ENCODE results near the gene MEPE. TPM values are rescaled to one million over a fixed set of nuclear protein-coding genes. Genes with fewer than 3 reads are reported as not detected.

Gene MEPE, protein sequence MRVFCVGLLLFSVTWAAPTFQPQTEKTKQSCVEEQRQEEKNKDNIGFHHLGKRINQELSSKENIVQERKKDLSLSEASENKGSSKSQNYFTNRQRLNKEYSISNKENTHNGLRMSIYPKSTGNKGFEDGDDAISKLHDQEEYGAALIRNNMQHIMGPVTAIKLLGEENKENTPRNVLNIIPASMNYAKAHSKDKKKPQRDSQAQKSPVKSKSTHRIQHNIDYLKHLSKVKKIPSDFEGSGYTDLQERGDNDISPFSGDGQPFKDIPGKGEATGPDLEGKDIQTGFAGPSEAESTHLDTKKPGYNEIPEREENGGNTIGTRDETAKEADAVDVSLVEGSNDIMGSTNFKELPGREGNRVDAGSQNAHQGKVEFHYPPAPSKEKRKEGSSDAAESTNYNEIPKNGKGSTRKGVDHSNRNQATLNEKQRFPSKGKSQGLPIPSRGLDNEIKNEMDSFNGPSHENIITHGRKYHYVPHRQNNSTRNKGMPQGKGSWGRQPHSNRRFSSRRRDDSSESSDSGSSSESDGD
- not detected for total RNA-seq
- polyA plus RNA-seq: not detected

DNA sequence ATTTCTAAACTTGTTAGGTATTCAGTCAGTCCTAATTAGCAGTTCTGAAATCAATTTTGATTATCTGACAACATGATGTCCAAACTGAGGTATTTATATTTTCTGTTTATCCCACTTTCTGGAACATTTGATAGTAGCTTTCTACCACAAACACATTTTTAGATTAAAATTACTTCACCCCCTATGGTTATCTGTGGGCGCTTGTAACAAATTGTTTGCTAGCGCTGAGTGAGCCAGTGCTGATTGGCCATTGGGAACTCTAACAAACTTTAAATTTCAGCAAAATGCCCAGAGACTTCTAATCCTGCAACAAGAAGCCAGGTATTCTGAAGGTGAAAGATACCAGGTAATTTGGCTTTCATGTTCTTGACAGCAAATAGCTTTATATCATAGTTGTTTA, at the start of gene MEPE:
Gene MEPE, plus strand, starts transcription at position 301 of the 400 bp plus-strand sequence. CDS start 1,746 bp downstream, outside the sequence.
- H3K27ac Mint-ChIP-seq: no peak within 1 kb of the TSS
- Histone ChIP-seq H3K27me3 (ENCODE audit: insufficient read depth, low read length, poor library complexity, severe bottlenecking) (peaks cover 5% of the 10 kb centered on the region), H3K27ac (ENCODE audit: low read depth, low read length) (no peak within 1 kb of the TSS), H3K4me1 (ENCODE audit: insufficient read depth, low read length) (no peaks in the 10 kb centered on the region), H3K4me3 (ENCODE audit: low read length) (no peak within 1 kb of the TSS), H3K36me3 (ENCODE audit: insufficient read depth, low read length) (no peaks in the 10 kb centered on the region), H3K9me3 (ENCODE audit: low read length) (no peaks in the 10 kb centered on the region)
- H3K36me3 Mint-ChIP-seq: no peaks in the 10 kb centered on the region
- DNase-seq: no peak
- no peaks in the 10 kb centered on the region for H3K4me1 Mint-ChIP-seq
- POLR2A ChIA-PET: no interaction called here
- CTCF ChIA-PET: no interaction called here
- H3K4me3 Mint-ChIP-seq: no peak within 1 kb of the TSS
- H3K9me3 Mint-ChIP-seq: no peaks in the 10 kb centered on the region
- H3K27me3 Mint-ChIP-seq: peaks cover 9 to 23% of the 10 kb centered on the region in 2 donors

DNA sequence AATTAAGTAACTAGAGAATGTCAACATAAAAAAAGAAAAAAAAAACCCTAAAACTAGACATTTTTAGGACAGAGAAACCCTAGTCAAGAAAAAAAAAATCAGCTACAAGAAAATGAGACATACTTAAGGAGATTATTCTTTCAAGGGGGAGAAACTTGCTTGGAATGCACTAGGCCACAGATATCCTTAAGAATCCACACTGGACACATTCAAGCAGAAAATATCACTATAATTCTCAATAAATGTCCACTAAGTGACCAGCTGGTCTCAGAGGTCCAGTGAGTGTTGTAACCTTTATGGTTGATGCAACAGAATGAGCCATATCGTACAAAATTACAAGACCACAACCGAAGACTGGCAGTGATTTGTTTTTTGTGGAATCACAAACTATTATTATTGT, 49.0 kb upstream of the MEPE start:
- no peaks in the 10 kb centered on the region for H3K4me1 Mint-ChIP-seq
- no peak overlapping the region for H3K27ac ChIP-seq (ENCODE audit: low read depth, low read length)
- H3K4me3 ChIP-seq (ENCODE audit: low read length): no peak overlapping the region
- DNase-seq: no peak
- no peaks in the 10 kb centered on the region for H3K36me3 ChIP-seq (ENCODE audit: insufficient read depth, low read length)
- H3K27ac Mint-ChIP-seq: no peak overlapping the region
- H3K9me3 Mint-ChIP-seq: peaks cover 0 to 4% (median 0%) of the 10 kb centered on the region in 5 donors
- no peaks in the 10 kb centered on the region for H3K9me3 ChIP-seq (ENCODE audit: low read length)
- H3K27me3 ChIP-seq (ENCODE audit: insufficient read depth, low read length, poor library complexity, severe bottlenecking): no peaks in the 10 kb centered on the region
- H3K4me3 Mint-ChIP-seq: no peak overlapping the region
- no peaks in the 10 kb centered on the region for H3K4me1 ChIP-seq (ENCODE audit: insufficient read depth, low read length)
- H3K27me3 Mint-ChIP-seq: peaks cover 3% of the 10 kb centered on the region in 2 donors
- POLR2A ChIA-PET: no interaction called here
- H3K36me3 Mint-ChIP-seq: no peaks in the 10 kb centered on the region
- CTCF ChIA-PET: no interaction called here

DNA sequence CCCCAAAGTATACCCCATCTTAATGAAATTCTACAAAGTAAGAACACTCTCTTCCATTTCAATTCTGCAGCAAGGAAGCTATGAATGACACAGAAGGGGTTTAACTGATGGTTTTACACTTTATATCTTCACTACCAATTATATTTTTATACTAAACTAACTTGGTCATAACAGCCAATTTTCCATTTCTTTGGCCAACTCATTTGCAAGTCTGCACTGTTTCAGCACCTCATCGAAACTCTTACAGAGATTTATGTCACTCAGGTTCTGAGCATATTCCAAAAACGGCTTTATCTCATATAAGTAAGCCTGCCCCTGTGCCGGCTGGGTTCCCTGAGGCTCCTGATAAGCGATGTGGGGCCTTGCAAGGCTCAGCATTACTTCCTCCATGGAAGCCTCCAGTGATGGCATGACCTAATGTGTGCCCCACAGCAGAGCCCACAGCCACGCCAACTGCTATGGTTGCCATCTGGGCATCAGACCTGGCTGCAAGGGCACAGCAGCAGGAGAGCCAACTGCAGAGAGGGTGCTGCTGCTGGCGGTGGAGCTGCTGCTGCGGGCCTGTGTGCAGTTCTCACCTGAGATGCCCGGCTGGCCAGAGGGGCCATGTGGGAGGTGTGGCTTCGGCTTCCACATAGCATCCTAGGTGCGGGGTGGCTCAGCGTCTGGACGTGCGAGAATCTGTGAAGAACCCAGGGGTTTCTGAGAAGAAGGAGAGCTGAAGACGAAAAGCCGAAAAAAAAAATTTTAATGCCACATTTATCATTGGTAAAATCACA, 46.8 kb upstream of the MEPE start:
- no peaks in the 10 kb centered on the region for H3K4me1 Mint-ChIP-seq
- Histone ChIP-seq H3K36me3 (ENCODE audit: insufficient read depth, low read length) (no peaks in the 10 kb centered on the region), H3K4me1 (ENCODE audit: insufficient read depth, low read length) (no peaks in the 10 kb centered on the region), H3K27me3 (ENCODE audit: insufficient read depth, low read length, poor library complexity, severe bottlenecking) (no peaks in the 10 kb centered on the region), H3K9me3 (ENCODE audit: low read length) (no peaks in the 10 kb centered on the region), H3K27ac (ENCODE audit: low read depth, low read length) (no peak overlapping the region), H3K4me3 (ENCODE audit: low read length) (no peak overlapping the region)
- no peak overlapping the region for H3K27ac Mint-ChIP-seq
- H3K9me3 Mint-ChIP-seq: peaks cover 0 to 4% (median 0%) of the 10 kb centered on the region in 5 donors
- H3K4me3 Mint-ChIP-seq: no peak overlapping the region
- ChIA-PET CTCF (no interaction called here), POLR2A (no interaction called here)
- H3K36me3 Mint-ChIP-seq: no peaks in the 10 kb centered on the region
- no peak for DNase-seq
- H3K27me3 Mint-ChIP-seq: peaks cover 3% of the 10 kb centered on the region in 2 donors

DNA sequence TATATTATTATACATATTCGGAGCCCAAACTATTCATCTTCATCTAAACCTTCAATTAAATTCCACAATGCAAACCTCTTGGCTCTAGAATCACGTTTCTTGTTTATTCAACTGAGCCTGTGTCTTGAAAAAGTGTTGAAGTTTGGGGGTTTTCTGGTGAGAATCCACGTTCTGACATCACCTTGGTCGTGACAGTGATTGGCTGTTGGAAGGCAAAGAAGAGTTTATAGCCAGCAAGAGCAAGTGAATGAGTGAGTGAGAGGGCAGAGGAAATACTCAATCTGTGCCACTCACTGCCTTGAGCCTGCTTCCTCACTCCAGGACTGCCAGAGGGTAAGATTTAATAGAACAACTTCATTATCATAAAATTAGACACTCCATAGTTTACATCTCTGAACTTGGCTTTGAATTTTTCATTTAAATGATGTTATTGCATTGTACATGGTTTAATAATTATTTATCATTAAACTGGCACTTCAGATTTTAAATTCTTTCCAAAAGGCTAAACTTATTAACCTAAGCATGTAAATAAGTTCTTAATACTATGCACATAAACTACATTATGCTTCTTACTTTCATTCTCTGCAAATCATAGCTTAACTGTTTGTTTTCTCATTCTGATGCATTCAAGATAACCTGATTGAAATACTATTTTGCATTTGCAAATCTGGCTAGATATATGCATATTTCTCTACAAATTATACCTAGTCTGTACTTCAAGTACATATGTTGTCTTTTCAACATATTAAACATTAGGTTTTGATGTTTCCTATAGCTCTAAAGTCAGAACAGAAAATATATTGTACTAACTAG, 33.3 kb upstream of the MEPE start, which contains the start of gene IBSP:
Gene IBSP, plus strand, starts transcription at position 254 of the 813 bp plus-strand sequence. CDS start 2,808 bp downstream, outside the sequence.
- Mint-ChIP-seq H3K27me3 (no peaks in the 10 kb centered on the region), H3K4me1 (no peaks in the 10 kb centered on the region), H3K4me3 (no peak within 1 kb of the TSS), H3K36me3 (no peaks in the 10 kb centered on the region), H3K9me3 (no peaks in the 10 kb centered on the region), H3K27ac (no peak within 1 kb of the TSS)
- ChIA-PET POLR2A (no interaction called here), CTCF (no interaction called here)
- H3K4me3 ChIP-seq (ENCODE audit: low read length): no peak within 1 kb of the TSS
- no peak within 1 kb of the TSS for H3K27ac ChIP-seq (ENCODE audit: low read depth, low read length)
- no peaks in the 10 kb centered on the region for H3K9me3 ChIP-seq (ENCODE audit: low read length)
- DNase-seq: no peak
- no peaks in the 10 kb centered on the region for H3K27me3 ChIP-seq (ENCODE audit: insufficient read depth, low read length, poor library complexity, severe bottlenecking)
- H3K36me3 ChIP-seq (ENCODE audit: insufficient read depth, low read length): no peaks in the 10 kb centered on the region
- H3K4me1 ChIP-seq (ENCODE audit: insufficient read depth, low read length): no peaks in the 10 kb centered on the region

DNA sequence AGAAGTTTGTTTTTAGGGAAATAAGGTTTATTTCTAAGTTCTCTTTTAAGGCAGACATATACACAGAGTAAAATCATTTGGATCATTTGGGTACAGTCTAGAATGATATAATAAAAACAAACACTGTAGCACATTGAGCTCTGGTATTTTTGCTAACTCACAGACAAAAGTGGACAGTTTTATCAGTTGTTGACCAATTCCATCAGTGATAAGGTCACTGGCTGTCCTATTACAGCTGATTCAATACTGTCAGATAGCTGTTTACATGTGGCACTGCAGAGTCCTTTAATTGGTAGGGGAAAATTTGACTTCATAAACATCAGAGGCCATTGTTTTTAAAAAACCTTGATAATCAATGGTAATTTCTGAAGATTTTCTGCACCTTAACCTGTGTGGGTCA, 29.9 kb upstream of the MEPE start:
- H3K9me3 Mint-ChIP-seq: no peaks in the 10 kb centered on the region
- Histone ChIP-seq H3K4me3 (ENCODE audit: low read length) (no peak overlapping the region), H3K4me1 (ENCODE audit: insufficient read depth, low read length) (no peaks in the 10 kb centered on the region), H3K27me3 (ENCODE audit: insufficient read depth, low read length, poor library complexity, severe bottlenecking) (no peaks in the 10 kb centered on the region), H3K36me3 (ENCODE audit: insufficient read depth, low read length) (no peaks in the 10 kb centered on the region), H3K9me3 (ENCODE audit: low read length) (no peaks in the 10 kb centered on the region), H3K27ac (ENCODE audit: low read depth, low read length) (no peak overlapping the region)
- ChIA-PET POLR2A (no interaction called here), CTCF (no interaction called here)
- no peaks in the 10 kb centered on the region for H3K27me3 Mint-ChIP-seq
- no peak overlapping the region for H3K27ac Mint-ChIP-seq
- H3K4me3 Mint-ChIP-seq: no peak overlapping the region
- DNase-seq: no peak
- no peaks in the 10 kb centered on the region for H3K36me3 Mint-ChIP-seq
- no peaks in the 10 kb centered on the region for H3K4me1 Mint-ChIP-seq

DNA sequence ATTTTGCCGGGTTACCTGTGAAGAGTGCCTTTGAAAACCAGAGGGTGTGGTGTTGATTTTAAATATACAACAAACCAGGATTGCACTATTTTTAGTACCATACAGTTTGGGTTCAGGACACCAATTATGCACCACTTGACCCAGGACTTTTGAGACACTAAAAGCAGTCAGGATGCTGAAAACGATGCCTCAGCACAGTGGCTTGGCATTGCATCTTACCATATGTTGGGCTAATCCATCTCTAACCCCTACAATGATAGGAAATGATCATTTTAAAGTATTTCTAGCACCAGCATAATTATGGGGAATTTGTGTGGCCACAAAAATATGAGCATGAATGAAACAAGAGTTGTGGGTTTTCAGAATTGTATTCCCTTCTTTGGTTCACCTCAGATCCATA, 29.3 kb upstream of the MEPE start:
- no peaks in the 10 kb centered on the region for H3K36me3 Mint-ChIP-seq
- Histone ChIP-seq H3K9me3 (ENCODE audit: low read length) (no peaks in the 10 kb centered on the region), H3K4me3 (ENCODE audit: low read length) (no peak overlapping the region), H3K27me3 (ENCODE audit: insufficient read depth, low read length, poor library complexity, severe bottlenecking) (no peaks in the 10 kb centered on the region), H3K27ac (ENCODE audit: low read depth, low read length) (no peak overlapping the region), H3K4me1 (ENCODE audit: insufficient read depth, low read length) (no peaks in the 10 kb centered on the region), H3K36me3 (ENCODE audit: insufficient read depth, low read length) (no peaks in the 10 kb centered on the region)
- ChIA-PET POLR2A (no interaction called here), CTCF (no interaction called here)
- DNase-seq: no peak
- no peaks in the 10 kb centered on the region for H3K27me3 Mint-ChIP-seq
- H3K4me1 Mint-ChIP-seq: no peaks in the 10 kb centered on the region
- H3K27ac Mint-ChIP-seq: no peak overlapping the region
- H3K4me3 Mint-ChIP-seq: no peak overlapping the region
- H3K9me3 Mint-ChIP-seq: no peaks in the 10 kb centered on the region

DNA sequence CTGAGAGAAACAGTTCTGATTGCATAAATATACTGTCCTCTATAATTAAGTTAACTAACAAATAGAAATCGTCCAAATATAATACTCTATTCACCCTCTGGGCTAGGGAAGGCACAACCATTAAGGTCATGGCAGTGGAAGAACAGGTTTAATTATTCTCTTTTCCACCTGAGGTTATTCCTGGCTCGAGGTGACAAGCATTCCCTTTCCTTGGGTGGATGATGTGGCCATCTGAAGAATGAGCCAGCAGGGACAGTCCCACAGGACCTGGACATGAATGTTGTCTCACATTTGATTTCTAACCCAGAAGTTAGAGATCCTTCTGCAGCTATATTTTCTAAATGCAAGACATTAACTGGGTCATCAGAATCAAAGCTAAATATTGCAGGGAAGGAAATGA, 27.9 kb upstream of the MEPE start:
- Histone ChIP-seq H3K27me3 (ENCODE audit: insufficient read depth, low read length, poor library complexity, severe bottlenecking) (no peaks in the 10 kb centered on the region), H3K4me3 (ENCODE audit: low read length) (no peak overlapping the region), H3K36me3 (ENCODE audit: insufficient read depth, low read length) (no peaks in the 10 kb centered on the region), H3K4me1 (ENCODE audit: insufficient read depth, low read length) (no peaks in the 10 kb centered on the region), H3K27ac (ENCODE audit: low read depth, low read length) (no peak overlapping the region), H3K9me3 (ENCODE audit: low read length) (no peaks in the 10 kb centered on the region)
- H3K36me3 Mint-ChIP-seq: no peaks in the 10 kb centered on the region
- POLR2A ChIA-PET: no interaction called here
- no peak overlapping the region for H3K27ac Mint-ChIP-seq
- H3K9me3 Mint-ChIP-seq: no peaks in the 10 kb centered on the region
- CTCF ChIA-PET: no interaction called here
- no peaks in the 10 kb centered on the region for H3K27me3 Mint-ChIP-seq
- DNase-seq: no peak
- no peak overlapping the region for H3K4me3 Mint-ChIP-seq
- H3K4me1 Mint-ChIP-seq: no peaks in the 10 kb centered on the region

DNA sequence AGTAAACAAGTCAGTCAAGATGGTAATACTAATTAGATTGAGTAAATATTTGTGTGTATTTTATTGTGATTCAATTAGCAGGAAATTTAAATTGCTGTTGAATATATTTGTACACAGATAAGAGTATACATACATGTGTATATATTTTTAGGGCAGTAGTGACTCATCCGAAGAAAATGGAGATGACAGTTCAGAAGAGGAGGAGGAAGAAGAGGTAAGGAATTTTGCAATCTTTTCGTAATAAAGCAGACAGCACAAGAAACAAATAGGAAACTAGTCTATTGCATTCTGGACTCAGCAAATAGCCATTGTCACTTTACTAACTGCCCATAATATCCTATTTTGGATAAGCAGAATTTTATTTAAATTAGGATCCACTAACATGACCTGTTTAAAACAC, 26.8 kb upstream of the MEPE start:
- Mint-ChIP-seq H3K4me1 (no peaks in the 10 kb centered on the region), H3K27me3 (no peaks in the 10 kb centered on the region), H3K36me3 (no peaks in the 10 kb centered on the region), H3K4me3 (no peak overlapping the region), H3K9me3 (no peaks in the 10 kb centered on the region), H3K27ac (no peak overlapping the region)
- DNase-seq: no peak
- no peak overlapping the region for H3K27ac ChIP-seq (ENCODE audit: low read depth, low read length)
- ChIA-PET CTCF (no interaction called here), POLR2A (no interaction called here)
- no peaks in the 10 kb centered on the region for H3K27me3 ChIP-seq (ENCODE audit: insufficient read depth, low read length, poor library complexity, severe bottlenecking)
- no peaks in the 10 kb centered on the region for H3K9me3 ChIP-seq (ENCODE audit: low read length)
- H3K4me3 ChIP-seq (ENCODE audit: low read length): no peak overlapping the region
- no peaks in the 10 kb centered on the region for H3K4me1 ChIP-seq (ENCODE audit: insufficient read depth, low read length)
- H3K36me3 ChIP-seq (ENCODE audit: insufficient read depth, low read length): no peaks in the 10 kb centered on the region

All from CD8-positive, alpha-beta memory T cell (primary cell).